ENCODE data around the gene KPRP. TPM values are rescaled to one million over a fixed set of nuclear protein-coding genes. Genes with fewer than 3 reads are reported as not detected.

The KPRP gene
- total RNA-seq, 1 experiment from 2014 or later = not detected

GRCh38 chr1:152737997-152738396 is 19.8 kb upstream of the KPRP start:
- no peak overlapping the region for H2AK5ac ChIP-seq (ENCODE audit: insufficient read length, low read length)
- H3K4ac ChIP-seq (ENCODE audit: low read depth, low read length) = no peak overlapping the region
- WGBS (ENCODE audit: extremely low coverage, insufficient read length, low lambda C conversion rate) = no CpG with 5 or more reads among the region's 5 CpGs
- no peak overlapping the region for H3K27ac Mint-ChIP-seq
- H2BK20ac ChIP-seq (ENCODE audit: low read depth, low read length, poor library complexity, severe bottlenecking) = no peak overlapping the region
- no peak for DNase-seq
- no peak overlapping the region for H4K8ac ChIP-seq (replicated peaks; ENCODE audit: insufficient read length, low read depth, low read length)
- H3K4me1 Mint-ChIP-seq = no peaks in the 10 kb centered on the region
- H4K5ac ChIP-seq (ENCODE audit: insufficient read length, low read depth, low read length) = no peak overlapping the region
- no peak overlapping the region for H4K91ac ChIP-seq (ENCODE audit: insufficient read length, low read depth, low read length)
- no peak overlapping the region for H3K27ac ChIP-seq (ENCODE audit: insufficient read length, low read depth, low read length)
- H3K27me3 Mint-ChIP-seq (ENCODE audit: low read depth) = peaks cover 3% of the 10 kb centered on the region; the same call in 1 of the 2 replicates
- no peak overlapping the region for H2BK15ac ChIP-seq (ENCODE audit: low read depth, low read length)
- H3K79me2 ChIP-seq (ENCODE audit: insufficient read depth, low read length) = no peaks in the 10 kb centered on the region
- no peaks in the 10 kb centered on the region for H3K4me1 ChIP-seq (ENCODE audit: insufficient read depth, low read length)
- H3K9ac ChIP-seq (ENCODE audit: extremely low read depth, insufficient read length, low read length) = no peak overlapping the region
- TF ChIP-seq CTCF (conservative IDR thresholded peaks at IDR 0.05) = no peak
- no peak overlapping the region for H2BK5ac ChIP-seq (ENCODE audit: insufficient read length, low read length)
- H3K56ac ChIP-seq (ENCODE audit: insufficient read length, low read depth, low read length) = no peak overlapping the region
- no peak overlapping the region for H3T11ph ChIP-seq (ENCODE audit: low read length)
- no peaks in the 10 kb centered on the region for H4K20me1 ChIP-seq (ENCODE audit: control insufficient read depth, insufficient read depth, insufficient read length)
- H3K4me3 Mint-ChIP-seq = no peak overlapping the region; a peak in 1 of 5 replicates
- H3K36me3 Mint-ChIP-seq (ENCODE audit: insufficient read depth in 1 of 3, low read depth in 3 of 3) = peaks cover 0 to 32% (median 12%) of the 10 kb centered on the region in 3 experiments; a peak in 5 of 7 replicates
- no peak overlapping the region for H3K4me2 ChIP-seq (ENCODE audit: insufficient read depth, insufficient read length, low read length)
- H3K27me3 ChIP-seq (ENCODE audit: insufficient read depth, low read length) = no peaks in the 10 kb centered on the region
- H3K18ac ChIP-seq (ENCODE audit: insufficient read length, low read depth, low read length) = no peak overlapping the region
- no peaks in the 10 kb centered on the region for H3K79me1 ChIP-seq (ENCODE audit: insufficient read depth, low read depth, low read length, poor library complexity, severe bottlenecking)
- no peak overlapping the region for H3K14ac ChIP-seq (ENCODE audit: insufficient read depth, low read length)
- H2AFZ ChIP-seq (ENCODE audit: low read length) = no peak overlapping the region
- no peak overlapping the region for H3K23ac ChIP-seq (ENCODE audit: insufficient read length, low read depth, low read length)
- peaks cover 96 to 97% of the 10 kb centered on the region in 2 experiments for H3K9me3 Mint-ChIP-seq
- H3K9me3 ChIP-seq (ENCODE audit: control insufficient read depth, low read depth, low read length) = peaks cover 93% of the 10 kb centered on the region
- H3K23me2 ChIP-seq (ENCODE audit: insufficient read length, low read depth, low read length, poor library complexity, severe bottlenecking) = no peaks in the 10 kb centered on the region
- H2BK12ac ChIP-seq (ENCODE audit: insufficient read length, low read depth, low read length) = no peak overlapping the region
- no peak overlapping the region for H2BK120ac ChIP-seq (ENCODE audit: low read depth, low read length, poor library complexity, severe bottlenecking)
